Dermis microvascular lymphatic vessel endothelial cell (primary cell): ENCODE results near the gene ALX4. TPM values are rescaled to one million over a fixed set of nuclear protein-coding genes. Genes with fewer than 3 reads are reported as not detected.
A peak's percentile ranks its signal among the peaks of the same experiment; 100 is the strongest.

Experiments
- DNase-seq, 2 donors: peaks; one replicate each; pipeline versions ENCODE4 v3.0.0 to v3.0.0-alpha.2; 2010; ENCODE audit warnings: low read depth in 2 of 2
- total RNA-seq: library from RNA; depleted of rRNA; stranded (reverse); fragments of >200 nt; gene quantifications from 2 replicates; pipeline ENCODE4 v1.2.1, GENCODE V29; 2014

The ALX4 gene
- total RNA-seq, 1 donor from 2014 or later: not detected

DNA sequence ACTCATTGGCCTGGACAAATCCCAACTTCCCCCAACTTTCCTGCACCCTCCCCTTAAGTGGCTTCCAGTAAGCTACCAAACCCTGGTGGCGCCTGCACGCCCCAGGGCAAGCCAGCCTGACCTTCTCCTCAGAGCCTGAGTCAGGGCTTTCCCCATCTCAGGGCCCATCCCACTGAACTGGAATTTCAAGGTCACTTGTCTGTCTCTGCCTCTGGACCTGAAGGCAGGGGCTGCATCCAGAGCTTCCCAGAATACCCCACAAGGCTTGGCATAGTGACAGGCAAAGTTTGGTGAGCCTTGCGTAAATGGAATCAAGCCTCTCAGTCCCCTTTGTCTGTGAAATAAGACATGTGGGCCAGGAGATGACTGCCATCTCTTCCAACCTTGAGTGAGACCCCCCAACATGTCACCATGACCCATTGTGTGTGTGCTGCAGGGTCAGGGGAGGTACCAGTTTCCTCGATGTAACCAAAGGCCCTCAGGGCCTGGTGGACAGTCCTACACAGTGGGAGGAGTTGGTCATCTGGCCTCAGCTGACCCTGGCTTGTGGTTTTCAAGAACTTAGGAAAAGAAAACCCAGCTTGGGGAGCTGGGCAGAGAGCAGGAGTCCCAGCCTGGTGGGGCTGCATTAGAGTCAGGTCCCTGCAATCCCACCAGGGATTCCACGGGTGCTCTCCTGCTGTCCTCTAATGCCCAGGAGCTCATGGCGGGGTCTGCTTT, 8.9 kb downstream of the ALX4 start:
- DNase-seq: no peak

DNA sequence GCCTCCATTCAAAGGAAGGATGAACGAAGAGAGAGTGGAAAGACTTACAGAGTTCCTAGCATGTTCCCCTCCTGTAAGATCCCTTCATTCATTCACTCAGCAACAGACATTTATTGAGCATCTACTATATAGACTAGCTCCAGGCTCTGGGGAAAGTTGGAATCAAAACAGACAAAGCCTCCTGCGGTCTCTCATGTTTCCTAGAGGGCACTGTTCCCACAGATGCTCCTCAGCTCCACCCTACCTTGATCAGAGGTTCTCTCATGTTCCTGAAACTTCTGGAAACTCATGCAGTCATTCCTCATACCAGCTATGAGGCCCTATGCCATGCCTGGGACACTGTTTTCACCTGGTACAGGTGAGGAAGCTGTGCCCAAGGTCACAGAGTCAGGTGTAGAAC, 11.1 kb downstream of the ALX4 start:
- DNase-seq: no peak

DNA sequence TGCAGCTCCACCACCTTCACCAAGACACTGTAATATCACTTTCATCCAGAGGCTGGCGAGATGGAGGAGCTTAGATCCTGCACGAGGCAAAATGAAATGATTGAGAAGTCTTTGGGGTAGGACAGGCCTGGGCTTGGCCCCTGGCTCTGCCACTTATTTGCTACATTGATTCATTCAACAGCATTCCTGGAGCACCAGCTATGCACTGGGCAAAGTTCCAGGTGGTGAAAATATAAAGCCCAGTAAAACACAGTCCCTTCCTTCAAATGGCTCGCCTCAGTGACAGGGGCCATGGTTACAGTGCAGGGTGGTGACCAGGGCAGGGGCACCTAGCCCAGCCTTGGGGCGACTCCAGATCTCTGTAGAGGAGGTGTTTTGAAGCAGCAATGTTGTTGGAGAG, 19.7 kb downstream of the ALX4 start:
- no peak for DNase-seq

DNA sequence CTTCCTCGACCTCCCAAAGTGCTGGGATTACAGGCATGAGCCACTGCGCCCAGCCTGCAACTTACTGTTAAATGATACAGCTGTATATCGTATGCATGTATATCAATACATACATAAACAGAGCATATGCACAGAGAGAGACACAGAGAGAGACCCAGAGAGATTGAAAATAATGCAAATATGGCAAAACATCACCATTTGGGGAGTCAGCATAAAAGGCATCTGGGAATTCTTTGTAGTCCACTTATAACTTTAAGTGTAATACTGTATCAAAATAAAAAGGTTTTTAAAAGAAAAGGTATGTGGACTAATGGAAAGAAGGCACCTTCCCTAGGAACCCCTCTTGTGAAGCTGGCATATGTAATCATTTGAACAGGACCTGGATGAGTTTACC, 21.8 kb downstream of the ALX4 start:
- DNase-seq: no peak

DNA sequence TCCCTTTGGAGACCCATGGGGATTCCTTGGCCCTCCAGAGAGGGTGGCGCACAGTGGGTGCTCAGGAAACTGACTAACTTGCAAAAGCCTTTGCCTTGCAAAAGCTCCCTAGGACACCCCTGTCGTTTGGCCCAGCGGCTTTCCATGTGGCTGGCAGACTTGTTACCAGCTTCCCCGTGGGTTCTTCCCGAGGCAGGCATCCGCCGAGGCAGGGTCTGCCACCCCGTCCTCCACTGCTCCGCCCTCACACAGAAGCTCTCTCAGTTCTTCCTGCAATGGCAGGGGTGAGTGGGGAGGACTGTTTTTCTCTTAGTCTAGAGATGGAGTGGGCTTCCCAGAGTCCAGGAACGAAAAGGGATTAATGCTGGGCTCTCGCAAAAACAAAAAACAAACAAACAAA, 23.0 kb downstream of the ALX4 start:
- DNase-seq: no peak

DNA sequence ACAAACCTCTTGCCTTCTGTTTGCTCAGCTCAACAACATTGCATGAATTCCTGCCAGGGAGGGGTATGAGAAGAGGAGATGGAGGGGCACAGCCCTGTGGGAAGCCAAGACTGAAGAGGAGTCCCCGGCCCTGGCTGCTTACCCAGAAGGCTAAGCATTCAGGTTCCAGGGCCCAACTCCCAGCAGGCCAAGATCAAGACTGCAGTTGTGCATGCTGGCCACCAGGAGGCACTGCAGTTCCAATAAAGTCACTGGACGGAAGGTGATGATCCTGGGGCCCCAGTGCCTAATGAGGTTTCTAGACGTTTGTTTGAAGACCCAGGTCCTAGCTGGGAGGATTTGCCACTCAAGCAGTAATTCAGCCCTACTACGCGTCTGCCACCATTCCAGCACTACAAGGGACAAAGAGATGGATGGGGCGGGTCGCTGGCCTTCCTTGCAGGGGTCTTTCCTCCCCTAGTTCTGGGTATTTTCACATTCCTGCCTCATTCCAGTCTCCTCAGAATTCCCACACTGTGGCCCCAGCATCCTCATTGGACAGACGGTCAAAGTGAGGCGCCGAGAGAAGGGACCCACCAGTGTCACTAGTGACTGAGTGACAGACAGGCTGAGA, 23.6 kb downstream of the ALX4 start:
- DNase-seq: peak in 1 of 2 donors; percentile 43

DNA sequence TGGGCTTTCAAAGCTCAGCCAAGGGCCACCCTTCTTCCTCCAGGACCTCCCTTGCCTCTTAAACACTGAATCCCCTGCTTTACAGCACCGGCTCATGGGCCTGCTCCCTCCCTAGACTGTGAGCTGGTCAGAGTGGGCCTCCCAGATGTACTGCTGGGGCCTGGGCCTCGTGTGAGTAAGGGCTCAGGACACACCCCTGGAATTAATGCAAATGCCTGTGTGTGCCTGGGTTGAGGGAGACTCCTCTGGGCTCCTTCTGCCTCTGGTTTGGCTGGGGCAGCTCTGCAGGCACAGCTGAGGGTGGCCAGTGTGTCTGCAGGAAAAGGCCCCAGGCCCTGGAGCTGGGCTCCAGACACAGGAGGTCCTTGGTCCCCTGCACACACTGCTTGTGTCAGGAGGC, 24.2 kb downstream of the ALX4 start:
- no peak for DNase-seq

DNA sequence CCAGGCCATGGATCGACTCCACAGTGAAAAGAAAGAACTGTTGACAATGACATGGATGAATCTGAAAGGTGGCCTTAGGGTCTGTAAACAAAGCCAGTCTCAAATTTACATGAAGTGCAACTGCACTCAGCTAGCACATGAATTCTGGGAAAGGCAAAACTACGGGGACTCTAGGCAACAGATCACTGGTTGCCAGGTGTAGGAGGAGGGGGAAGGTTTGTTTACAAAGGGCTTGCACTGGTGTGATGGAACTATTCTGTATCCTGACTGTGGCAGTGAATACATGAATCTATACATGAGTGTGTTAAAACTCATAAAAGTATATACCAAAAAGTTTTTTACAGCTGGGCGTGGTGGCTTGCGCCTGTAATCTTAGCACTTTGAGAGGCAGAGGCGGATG, 27.3 kb downstream of the ALX4 start:
- no peak for DNase-seq

DNA sequence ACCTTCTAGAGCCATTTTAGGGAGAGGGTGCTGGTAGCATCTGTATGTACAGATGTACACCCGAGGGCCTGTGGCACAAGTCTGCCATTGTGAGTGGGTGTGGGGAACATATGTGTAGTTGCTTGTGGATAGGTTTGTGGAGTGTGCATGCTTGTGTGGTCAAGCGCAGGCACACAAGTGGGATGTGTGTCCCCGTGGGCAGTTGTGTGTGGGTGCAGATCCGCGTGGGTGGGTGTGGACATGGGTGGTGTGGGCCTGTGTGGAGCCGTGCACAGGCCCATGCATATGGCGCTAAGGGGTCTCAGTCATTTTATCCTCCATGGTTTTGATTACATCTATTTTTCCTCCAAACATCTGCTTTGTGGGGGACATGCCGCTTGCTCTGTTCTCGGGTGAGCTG, 28.8 kb downstream of the ALX4 start:
- no peak for DNase-seq

DNA sequence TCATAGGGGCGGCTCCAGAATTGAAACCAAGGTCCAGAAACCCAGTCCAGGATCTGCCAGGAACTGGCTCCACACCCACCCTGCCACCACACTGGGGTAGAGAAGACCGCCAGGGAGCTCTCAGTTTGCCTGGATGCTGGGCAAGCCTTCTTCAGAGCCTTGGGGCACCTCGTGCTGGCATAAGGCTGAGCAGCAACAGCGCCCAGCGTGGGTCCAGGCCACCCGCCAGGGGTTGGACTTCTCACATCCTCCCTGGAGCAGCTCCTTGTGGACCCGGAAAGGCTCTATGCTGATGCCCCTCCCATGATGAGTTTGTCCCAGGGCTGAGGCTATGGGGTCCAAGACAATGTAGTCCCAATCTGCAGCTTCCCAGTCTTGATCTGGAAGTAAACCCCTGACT, 29.7 kb downstream of the ALX4 start:
- DNase-seq: no peak

DNA sequence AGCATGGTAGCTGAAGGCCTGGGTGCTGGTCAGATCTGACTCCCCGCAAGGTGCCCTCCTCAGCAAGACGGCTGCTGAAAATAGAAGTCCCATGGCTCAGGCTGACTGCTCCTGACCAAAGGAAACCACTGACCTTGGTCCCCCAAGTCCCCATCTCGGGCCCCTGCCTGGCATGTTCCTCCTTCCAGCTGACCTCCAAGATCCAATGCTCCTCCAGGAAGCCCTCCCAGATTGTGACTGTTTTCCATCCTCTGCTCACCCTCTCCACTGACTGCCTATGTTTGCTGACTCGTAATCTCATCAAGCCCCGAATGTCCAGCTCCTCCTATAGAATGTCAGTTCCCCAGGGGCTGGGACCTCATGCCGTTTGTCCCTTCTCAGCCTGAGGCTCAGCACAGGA, 30.5 kb downstream of the ALX4 start:
- no peak for DNase-seq

DNA sequence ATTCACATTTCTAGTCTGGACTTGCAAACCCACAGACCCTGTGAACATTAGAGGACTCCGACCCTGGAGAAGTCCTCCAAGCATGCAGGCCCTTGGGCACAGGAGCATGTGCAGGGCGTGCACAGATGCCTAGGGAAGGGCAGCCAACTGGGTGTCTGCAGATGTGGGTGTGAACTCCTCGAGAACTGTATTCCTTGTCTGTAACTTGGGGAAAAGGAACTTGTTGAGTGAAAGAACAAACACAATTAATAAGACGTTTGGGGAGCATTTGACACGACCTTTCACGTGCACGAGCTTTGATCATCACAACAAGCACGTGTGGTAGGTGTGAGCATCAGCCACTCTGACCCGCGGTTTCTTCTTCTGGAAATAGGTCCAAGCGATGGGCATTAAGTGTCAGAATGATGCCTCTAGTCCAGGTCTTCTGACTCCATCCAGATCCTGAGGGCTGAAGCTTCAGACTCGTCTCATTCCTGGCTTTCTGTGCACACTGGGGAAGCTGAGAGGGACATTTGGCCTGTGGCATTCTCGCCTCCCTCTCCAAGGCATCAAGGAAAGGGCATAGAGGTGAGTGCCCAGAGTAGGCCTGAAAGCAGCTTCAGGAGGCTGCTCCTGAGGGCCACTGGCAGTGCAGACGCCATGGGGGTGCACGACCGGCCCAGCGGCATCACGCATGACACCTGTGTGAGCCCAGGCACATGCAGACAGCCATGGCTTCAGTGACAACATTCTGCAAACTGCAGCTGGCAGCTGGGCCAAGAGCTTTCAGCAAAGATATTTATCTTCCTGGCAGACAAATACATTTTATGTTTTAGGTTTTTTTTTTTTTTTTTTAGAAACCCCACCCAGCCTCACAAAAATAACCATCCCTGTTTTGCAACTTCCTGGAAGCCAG, 32.5 kb downstream of the ALX4 start:
- DNase-seq: no peak

DNA sequence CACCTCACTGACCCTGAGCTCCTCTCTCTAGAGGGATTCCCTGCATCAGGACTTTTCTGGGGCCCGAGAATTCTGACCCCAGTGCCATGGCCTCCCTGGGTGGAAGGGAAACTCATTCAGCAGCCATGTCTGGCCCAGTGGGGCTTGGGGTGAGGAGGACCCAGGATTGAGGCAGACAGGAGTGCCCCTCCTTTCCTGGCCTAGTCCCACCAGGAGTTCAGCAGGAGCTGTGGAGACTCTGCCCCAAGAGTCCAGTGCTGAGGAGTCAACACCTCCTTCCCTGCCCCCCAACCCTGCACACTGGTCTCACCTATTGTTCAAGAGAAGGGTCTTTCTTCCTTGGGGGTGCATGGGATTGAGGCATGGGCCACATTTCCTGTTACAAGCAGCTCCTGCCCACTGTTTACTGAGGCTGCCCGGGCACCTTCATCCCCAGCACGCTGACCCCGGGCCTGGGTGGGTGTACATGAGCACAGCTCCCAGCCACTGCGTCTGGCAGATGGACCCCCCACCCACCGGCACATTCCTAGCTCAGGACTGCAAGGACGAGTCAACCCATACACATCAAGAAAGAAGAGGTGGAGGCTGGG, 33.9 kb downstream of the ALX4 start:
- DNase-seq: no peak

DNA sequence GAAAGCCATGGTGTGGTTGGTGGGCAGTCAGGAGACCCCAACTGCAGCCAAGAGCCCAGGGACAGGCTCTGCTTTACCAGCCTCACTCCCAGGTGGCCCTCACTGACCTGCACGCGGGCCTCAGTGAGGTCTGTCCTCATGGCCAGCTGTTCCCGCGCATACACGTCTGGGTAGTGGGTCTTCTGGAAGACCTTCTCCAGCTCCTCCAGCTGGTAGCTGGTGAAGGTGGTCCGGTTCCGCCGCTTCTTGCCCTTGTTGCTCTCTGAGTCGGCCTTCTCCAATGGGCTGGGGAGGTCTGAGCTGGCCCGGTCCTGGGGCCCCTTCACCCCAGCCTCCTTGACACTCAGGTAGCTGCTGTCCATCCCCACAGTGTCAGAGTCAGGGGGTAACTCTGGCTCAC, 34.7 kb downstream of the ALX4 start:
- no peak for DNase-seq

DNA sequence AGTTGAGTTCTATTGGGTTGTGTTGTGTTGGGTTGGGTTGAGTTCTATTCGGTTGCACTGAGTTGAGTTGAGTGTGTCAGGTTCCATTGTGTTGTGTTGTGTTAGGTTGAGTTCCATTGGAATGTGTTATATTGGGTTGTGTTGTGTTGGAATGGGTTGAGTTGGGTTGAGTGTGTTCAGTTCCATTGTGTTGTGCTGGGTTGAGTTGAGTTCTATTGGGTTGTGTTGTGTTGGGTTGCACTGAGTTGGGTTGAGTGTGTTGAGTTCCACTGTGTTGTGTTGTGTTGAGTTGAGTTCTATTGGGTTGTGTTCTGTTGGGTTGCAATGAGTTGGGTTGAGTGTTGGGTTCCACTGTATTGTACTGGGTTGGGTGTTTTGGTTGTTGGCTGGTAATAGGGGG, 35.5 kb downstream of the ALX4 start:
- DNase-seq: no peak

DNA sequence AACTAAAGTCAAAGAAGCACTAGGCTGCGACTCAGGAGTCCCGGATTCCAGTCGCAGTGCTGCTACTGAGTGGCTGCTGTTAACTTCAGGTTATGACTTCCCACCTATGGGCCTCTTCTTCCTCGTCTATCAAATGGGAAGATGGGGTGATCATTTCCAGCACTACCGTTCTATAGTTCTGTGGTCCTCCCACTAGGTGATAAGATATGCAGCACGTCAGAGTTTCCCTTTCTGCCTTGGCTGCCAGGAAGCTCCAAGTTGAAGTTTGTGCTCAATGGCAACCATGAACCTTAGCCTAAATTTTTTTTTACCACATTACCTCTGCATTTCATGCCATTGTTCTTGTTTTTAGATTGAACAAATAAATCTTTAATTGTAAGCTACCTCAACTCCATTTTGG, 38.7 kb downstream of the ALX4 start:
- DNase-seq: no peak

DNA sequence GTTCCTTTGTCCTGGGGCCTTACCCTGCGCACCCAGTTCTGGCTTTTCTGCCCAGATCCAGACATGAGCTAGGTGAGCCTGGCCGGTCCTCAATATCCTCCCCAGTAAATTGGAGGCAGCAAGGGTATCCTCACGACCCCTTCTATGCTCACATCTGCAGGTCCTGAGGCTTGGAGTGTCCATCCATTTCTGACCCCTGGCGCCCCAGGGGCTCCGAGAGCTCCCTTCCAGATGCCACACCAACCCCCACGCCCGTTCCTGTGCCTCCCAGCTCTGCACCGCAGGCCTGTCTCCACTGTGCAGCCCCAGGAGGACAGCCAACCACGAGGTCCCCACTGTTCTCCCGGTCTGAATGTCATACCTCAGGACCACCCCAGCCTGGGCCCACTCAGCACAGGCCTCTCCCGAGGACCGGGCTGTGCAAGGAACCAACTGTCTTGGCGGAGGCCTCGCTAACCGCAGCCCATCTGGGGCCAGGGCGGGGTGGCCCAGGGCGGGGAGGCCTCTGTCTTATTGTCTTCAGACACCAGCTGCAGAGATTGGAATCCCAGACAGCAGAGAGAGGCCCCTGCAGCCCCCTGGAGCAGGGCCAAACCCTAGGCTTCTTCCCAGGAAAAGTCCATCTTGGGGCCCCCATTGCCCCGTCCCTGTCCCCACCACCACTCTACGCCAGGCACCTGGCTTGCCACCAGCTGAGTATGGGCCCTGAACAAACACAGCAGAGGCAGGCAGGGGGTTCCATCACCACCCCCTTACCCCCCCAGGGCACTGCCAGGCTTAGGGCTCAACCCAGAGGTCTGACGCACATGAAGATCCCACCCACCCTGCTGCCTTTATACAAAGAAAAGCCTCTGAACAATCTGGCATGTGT, 39.3 kb downstream of the ALX4 start:
- no peak for DNase-seq

DNA sequence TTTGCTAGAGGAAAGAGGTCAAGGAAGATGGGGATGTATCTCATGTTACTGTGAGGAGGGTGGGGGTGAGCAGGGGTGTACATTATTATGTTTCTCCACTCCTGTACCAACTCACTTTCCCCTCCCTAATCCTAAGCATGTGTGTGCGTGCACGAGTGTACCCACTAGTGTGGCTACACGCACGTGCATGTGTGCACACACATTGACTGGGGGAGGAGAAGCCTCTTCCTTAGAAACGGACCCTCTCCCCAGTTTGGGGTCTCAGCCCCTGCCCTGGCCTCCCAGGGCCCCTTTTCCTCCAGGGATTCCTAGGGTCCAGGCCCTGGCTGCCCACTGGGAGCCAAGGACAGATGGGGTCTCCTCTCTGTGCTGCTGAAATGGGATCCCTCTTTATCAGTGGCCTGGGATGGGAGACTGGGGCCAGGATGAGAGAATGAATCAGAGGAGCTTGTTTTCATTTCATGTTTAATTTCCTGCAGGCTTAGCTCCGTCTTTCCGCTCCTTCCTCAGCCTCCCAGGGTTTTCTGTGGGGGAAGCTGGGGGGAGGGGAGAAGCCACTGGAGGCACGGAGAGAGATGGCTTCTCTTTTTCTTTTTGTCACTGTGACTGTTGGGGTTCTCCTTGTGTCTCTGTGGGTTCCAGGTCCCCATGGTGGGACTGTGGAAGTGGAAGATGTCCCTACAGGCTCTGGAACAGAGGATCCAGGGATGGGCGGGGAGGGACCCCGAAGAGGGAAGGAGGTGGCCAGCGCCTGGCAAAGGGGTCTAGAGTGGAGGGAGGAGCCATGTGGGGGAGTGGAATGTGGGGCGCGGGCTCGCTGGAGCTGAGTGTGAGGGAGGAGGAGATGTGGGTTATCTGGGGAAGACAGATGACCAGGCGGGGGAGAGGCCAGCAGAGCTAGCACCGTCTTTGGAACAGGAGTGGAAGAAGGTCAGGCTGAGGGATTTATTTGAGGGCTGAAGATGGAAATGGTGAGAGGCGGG, 40.3 kb downstream of the ALX4 start:
- peak; percentile 11 to 75 for DNase-seq

DNA sequence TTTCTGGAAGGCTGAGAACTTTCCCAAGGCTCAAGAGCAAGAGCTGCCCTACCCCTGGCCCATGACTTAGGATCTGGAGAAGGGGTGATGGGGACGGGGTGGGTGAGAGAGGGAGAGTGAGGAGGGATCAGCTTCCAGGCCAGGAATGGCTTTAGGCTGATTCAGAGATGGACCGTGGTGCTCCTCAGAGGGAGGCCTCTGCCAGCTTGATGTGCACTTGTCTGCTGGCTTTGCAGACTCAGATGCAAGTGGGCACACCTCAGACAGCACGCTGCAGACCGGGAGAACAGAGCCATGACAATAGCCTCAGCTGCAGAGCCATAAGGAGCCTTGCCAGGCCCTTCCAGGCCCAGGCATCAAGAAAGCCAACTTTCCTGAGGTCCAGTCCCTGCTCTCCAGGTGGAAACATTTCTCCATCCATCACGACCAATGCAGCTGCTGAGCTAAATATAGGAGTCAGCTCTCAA, 41.3 kb downstream of the ALX4 start:
- no peak for DNase-seq
